Measurements from ENCODE around the gene RHBG.
A peak's percentile ranks its signal among the peaks of the same experiment; 100 is the strongest.
"Not testable (repeated sequence)": the region's sequence is repeated elsewhere in the genome, so short reads cannot be mapped to it uniquely, and the experiment has no call there.

The RHBG gene

GRCh38 chr1:156368889-156369684 is at the start of gene RHBG:
Gene RHBG, plus strand, starts transcription at chr1:156369211. Its CDS starts 39 bp downstream, at chr1:156369250.
- no peak for TF ChIP-seq CTCF (IDR thresholded peaks at IDR 0.05; ENCODE audit: control insufficient read depth, extremely low read depth, insufficient read depth)
- H3K4me3 ChIP-seq (ENCODE audit: low read depth, low read length), result peak within 1 kb of the TSS; percentile 55
- DNase-seq (ENCODE audit: low read depth), result peak; percentile 22

GRCh38 chr1:156319664-156320063 is 49.3 kb upstream of the RHBG start:
- no peak for DNase-seq (ENCODE audit: low read depth)
- TF ChIP-seq CTCF (IDR thresholded peaks at IDR 0.05; ENCODE audit: control insufficient read depth, extremely low read depth, insufficient read depth), result peak; percentile 45
- H3K4me3 ChIP-seq (ENCODE audit: low read depth, low read length), result no peak overlapping the region

GRCh38 chr1:156320560-156320959 is 48.5 kb upstream of the RHBG start:
- DNase-seq (ENCODE audit: low read depth), result no peak
- no peak overlapping the region for H3K4me3 ChIP-seq (ENCODE audit: low read depth, low read length)
- TF ChIP-seq CTCF (IDR thresholded peaks at IDR 0.05; ENCODE audit: control insufficient read depth, extremely low read depth, insufficient read depth), result no peak

- not testable (repeated sequence) for DNase-seq (ENCODE audit: low read depth); H3K4me3 ChIP-seq (ENCODE audit: low read depth, low read length)
Observed at GRCh38 chr1:156323179-156323578, 45.8 kb upstream of the RHBG start.

GRCh38 chr1:156336242-156336641 is 32.8 kb upstream of the RHBG start:
- TF ChIP-seq CTCF (IDR thresholded peaks at IDR 0.05; ENCODE audit: control insufficient read depth, extremely low read depth, insufficient read depth), result no peak
- no peak for DNase-seq (ENCODE audit: low read depth)
- H3K4me3 ChIP-seq (ENCODE audit: low read depth, low read length), result peak overlapping the region; percentile 94

- TF ChIP-seq CTCF (IDR thresholded peaks at IDR 0.05; ENCODE audit: control insufficient read depth, extremely low read depth, insufficient read depth), result no peak
- peak overlapping the region; percentile 94 for H3K4me3 ChIP-seq (ENCODE audit: low read depth, low read length)
- DNase-seq (ENCODE audit: low read depth), result no peak
Observed at GRCh38 chr1:156337052-156337887, 31.7 kb upstream of the RHBG start.

- DNase-seq (ENCODE audit: low read depth), result no peak
- H3K4me3 ChIP-seq (ENCODE audit: low read depth, low read length), result peak overlapping the region; percentile 94
- TF ChIP-seq CTCF (IDR thresholded peaks at IDR 0.05; ENCODE audit: control insufficient read depth, extremely low read depth, insufficient read depth), result no peak
Observed at GRCh38 chr1:156337888-156338179, 31.2 kb upstream of the RHBG start.

Data from LNCaP clone FGC (cell line).